ENCODE results near the gene EHD1. TPM values are rescaled to one million over a fixed set of nuclear protein-coding genes. Genes with fewer than 3 reads are reported as not detected.

EHD1 gene
- total RNA-seq, 4 donors from 2014 or later = 35.2 to 93.9 (median 42.6) TPM

DNA sequence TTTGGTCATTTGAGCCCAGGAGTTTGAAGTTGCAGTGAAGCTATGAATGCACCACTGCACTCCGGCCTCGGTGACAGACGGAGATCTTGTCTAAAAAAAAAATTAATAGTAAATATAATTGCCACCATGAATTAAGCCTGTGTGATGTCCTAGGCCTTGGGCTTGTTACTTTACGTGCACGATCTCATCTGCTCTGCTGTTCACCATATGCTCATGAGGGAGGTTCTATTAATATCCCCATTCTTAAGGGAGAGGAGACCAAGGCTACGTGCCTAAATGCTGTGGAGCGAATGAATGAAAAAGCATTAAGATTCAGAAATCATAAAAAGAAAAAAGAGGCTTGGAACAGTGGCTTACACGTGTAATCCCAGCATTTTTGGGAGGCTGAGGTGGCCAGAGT lies 41.2 kb upstream of the EHD1 start:
- no peak overlapping the region for H3K4me3 ChIP-seq
- TF ChIP-seq EP300 (IDR thresholded peaks at IDR 0.05) (no peak), POLR2A (IDR thresholded peaks at IDR 0.05) (no peak)
- TF ChIP-seq, protein P1, sequence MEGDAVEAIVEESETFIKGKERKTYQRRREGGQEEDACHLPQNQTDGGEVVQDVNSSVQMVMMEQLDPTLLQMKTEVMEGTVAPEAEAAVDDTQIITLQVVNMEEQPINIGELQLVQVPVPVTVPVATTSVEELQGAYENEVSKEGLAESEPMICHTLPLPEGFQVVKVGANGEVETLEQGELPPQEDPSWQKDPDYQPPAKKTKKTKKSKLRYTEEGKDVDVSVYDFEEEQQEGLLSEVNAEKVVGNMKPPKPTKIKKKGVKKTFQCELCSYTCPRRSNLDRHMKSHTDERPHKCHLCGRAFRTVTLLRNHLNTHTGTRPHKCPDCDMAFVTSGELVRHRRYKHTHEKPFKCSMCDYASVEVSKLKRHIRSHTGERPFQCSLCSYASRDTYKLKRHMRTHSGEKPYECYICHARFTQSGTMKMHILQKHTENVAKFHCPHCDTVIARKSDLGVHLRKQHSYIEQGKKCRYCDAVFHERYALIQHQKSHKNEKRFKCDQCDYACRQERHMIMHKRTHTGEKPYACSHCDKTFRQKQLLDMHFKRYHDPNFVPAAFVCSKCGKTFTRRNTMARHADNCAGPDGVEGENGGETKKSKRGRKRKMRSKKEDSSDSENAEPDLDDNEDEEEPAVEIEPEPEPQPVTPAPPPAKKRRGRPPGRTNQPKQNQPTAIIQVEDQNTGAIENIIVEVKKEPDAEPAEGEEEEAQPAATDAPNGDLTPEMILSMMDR (IDR thresholded peaks at IDR 0.05) = no peak
- H3K9me3 ChIP-seq = no peaks in the 10 kb centered on the region
- H3K36me3 ChIP-seq = no peaks in the 10 kb centered on the region
- H3K27ac ChIP-seq = no peak overlapping the region
- WGBS, 2 donors = 72 to 73% methylated on average over 8 of the region's 8 CpGs
- DNase-seq (ENCODE audit: low spot score in 2 of 2) = no peak
- peaks cover 0 to 46% (median 17%) of the 10 kb centered on the region in 4 donors for H3K4me1 ChIP-seq
- H3K27me3 ChIP-seq = no peaks in the 10 kb centered on the region

DNA sequence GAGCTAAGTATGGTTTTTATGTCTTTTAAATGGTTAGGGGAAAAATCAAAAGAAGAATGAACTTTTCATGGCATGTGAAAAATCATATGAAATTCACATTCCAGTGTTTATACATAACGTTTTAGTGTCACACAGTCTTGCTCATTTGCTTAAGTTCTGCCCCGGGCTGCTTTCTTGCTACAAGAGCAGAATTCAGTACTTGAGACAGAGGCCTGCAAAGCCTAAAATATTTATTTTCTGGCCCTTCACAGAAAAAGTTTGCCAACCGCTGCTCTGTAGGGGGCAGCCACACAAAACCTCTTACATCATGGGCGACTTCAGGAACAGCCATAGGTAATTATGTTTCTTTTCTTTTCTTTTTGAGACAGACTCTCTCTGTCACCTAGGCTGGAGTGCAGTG lies 39.6 kb upstream of the EHD1 start:
- peak overlapping the region; percentile 32 to 90 (median 87) for H3K4me3 ChIP-seq
- peak overlapping the region; percentile 72 to 92 (median 86) for H3K27ac ChIP-seq
- peaks cover 0 to 15% (median 12%) of the 10 kb centered on the region in 3 donors for H3K36me3 ChIP-seq
- no peak for DNase-seq (ENCODE audit: low spot score in 2 of 2)
- H3K4me1 ChIP-seq = peaks cover 0 to 33% (median 15%) of the 10 kb centered on the region in 4 donors
- 4 to 5% methylated on average over 4 of the region's 4 CpGs for WGBS, 2 donors
- TF ChIP-seq EP300 (IDR thresholded peaks at IDR 0.05) (no peak), POLR2A (IDR thresholded peaks at IDR 0.05) (no peak)
- TF ChIP-seq, protein P1 (IDR thresholded peaks at IDR 0.05) = peak in 3 of 5 experiments; percentile 12 to 29 (median 12)
- no peaks in the 10 kb centered on the region for H3K27me3 ChIP-seq
- H3K9me3 ChIP-seq = no peaks in the 10 kb centered on the region

DNA sequence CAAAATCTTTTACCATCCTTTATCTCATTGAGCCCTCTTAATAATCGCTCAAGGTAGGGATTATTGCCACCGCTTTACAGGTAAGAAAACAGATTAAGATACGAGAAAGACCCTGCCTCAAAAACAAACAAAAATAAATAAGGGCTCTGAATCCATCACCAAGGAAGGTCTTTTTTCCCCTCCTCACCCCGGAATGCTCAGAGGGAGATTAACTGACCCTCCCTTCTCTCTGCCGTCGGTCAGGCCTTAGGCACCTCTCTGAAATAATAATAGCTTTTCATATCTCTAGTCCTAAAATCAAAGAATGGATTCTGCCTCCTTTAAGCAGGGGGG lies 39.2 kb upstream of the EHD1 start:
- H3K9me3 ChIP-seq = no peaks in the 10 kb centered on the region
- peak overlapping the region; percentile 72 to 92 (median 86) for H3K27ac ChIP-seq
- H3K36me3 ChIP-seq = peaks cover 0 to 19% (median 16%) of the 10 kb centered on the region in 3 donors
- peaks cover 0 to 33% (median 15%) of the 10 kb centered on the region in 4 donors for H3K4me1 ChIP-seq
- no peaks in the 10 kb centered on the region for H3K27me3 ChIP-seq
- no peak for DNase-seq (ENCODE audit: low spot score in 2 of 2)
- peak overlapping the region; percentile 32 to 90 (median 87) for H3K4me3 ChIP-seq
- 7 to 14% methylated on average over 6 of the region's 6 CpGs for WGBS, 2 donors
- no peak for TF ChIP-seq EP300 (IDR thresholded peaks at IDR 0.05)
- TF ChIP-seq, protein P1 (IDR thresholded peaks at IDR 0.05) = no peak
- TF ChIP-seq POLR2A (IDR thresholded peaks at IDR 0.05) = no peak

DNA sequence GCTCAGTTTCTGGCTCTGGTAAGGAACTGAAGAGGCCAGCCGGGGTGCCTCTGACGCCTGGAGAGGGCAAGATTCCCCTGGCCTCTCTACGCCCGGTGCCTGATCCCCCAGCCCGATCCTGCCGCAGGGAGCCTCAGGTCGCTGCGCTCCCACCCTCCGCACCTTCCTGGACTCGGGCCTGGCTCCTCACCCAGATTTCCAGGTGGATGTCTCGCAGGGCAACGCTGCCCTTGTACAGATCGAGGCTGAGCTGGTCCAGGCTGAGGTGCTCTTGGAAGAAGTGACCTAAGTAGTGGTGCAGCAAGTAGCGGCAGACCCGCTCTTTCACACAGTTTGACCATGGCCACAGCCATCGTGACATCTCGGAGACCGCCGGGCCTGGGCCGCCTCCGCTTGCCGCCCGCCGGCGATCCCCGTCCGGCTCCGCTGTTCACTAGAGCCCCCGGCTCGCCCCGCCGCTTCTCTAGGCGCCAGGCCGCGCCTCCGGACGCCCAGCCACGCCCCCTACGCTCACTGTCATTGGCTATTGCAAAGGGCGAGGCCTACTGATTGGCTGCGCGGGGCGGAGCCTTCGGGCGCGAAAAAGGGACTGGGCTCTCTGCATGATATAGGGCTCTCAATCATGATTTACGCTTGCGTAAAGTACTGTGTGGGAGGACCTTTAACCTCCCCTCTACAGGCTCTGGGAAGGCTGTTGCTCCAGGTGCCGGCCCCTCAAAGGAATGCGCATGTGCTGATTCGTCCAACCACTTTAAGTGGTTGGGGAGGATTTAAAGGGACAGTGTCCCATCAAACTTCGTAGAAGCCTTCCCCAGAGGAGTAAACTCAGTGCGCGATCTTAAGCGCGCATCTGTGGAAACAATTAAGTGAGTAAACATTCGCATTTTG lies 38.6 kb upstream of the EHD1 start, which contains the start of gene ATG2A:
Gene ATG2A (minus strand): TSS at position 435 of the 888 bp plus-strand sequence. CDS start 74 bp downstream, at position 361.
- WGBS, 2 donors = 0 to 2% methylated on average over 28 to 31 of the region's 57 CpGs
- H3K4me1 ChIP-seq = peaks cover 0 to 33% (median 15%) of the 10 kb centered on the region in 4 donors
- peak; percentile 91 to 95 for TF ChIP-seq EP300 (IDR thresholded peaks at IDR 0.05)
- TF ChIP-seq, protein P1 (IDR thresholded peaks at IDR 0.05) = peak in 2 of 5 experiments; percentile 7 to 56
- TF ChIP-seq POLR2A (IDR thresholded peaks at IDR 0.05) = peak; percentile 62 to 90
- H3K36me3 ChIP-seq = peaks cover under 1 to 25% (median 21%) of the 10 kb centered on the region in 3 donors
- H3K27me3 ChIP-seq = no peaks in the 10 kb centered on the region
- no peaks in the 10 kb centered on the region for H3K9me3 ChIP-seq
- peak; percentile 99 for DNase-seq (ENCODE audit: low spot score in 2 of 2)
- H3K4me3 ChIP-seq = peak within 1 kb of the TSS; percentile 86 to 90 (median 87)
- H3K27ac ChIP-seq = peak within 1 kb of the TSS; percentile 72 to 92 (median 89)
